Keratinocyte (primary cell): ENCODE measurements around the gene ACBD6. TPM values are rescaled to one million over a fixed set of nuclear protein-coding genes. Genes with fewer than 3 reads are reported as not detected.

Experiments used
- DNase-seq: peaks from one replicate; pipeline ENCODE4 v3.0.0-alpha.2; 2011; ENCODE audit warnings: low read depth, missing footprints, low spot score
- FAIRE-seq: peaks from 2 replicates; lab custom pipeline; 2011; peaks lifted over from hg19 to GRCh38; lab: Jason Lieb, UNC
- H2AFZ ChIP-seq: 2 replicates; pipeline ENCODE4 v1.6.0; 2012; ENCODE audit warnings: low read length, control low read depth, inconsistent platforms; ENCODE audit not compliant: control insufficient read depth
- H3K27ac ChIP-seq: 2 replicates; pipeline ENCODE4 v1.5.1; 2011; ENCODE audit warnings: low read length; ENCODE audit not compliant: control insufficient read depth, insufficient read depth
- H3K27me3 ChIP-seq: 3 replicates; pipeline ENCODE4 v1.6.0; 2011; ENCODE audit warnings: low read length; ENCODE audit not compliant: control insufficient read depth, insufficient read depth; ENCODE audit errors: extremely low read depth
- H3K36me3 ChIP-seq, 2 experiments: 2 replicates in 1 of 2; 3 replicates in 1 of 2; pipeline ENCODE4 v1.5.1; 2011; ENCODE audit warnings: low read length in 2 of 2, mild to moderate bottlenecking in 1 of 2; ENCODE audit not compliant: control insufficient read depth in 2 of 2, insufficient read depth in 2 of 2; ENCODE audit errors: extremely low read depth in 1 of 2
- H3K4me1 ChIP-seq: 3 replicates; pipeline ENCODE4 v1.5.1; 2011; ENCODE audit warnings: low read length; ENCODE audit not compliant: control insufficient read depth, insufficient read depth; ENCODE audit errors: extremely low read depth
- H3K4me2 ChIP-seq: 3 replicates; pipeline ENCODE4 v1.6.0; 2011; ENCODE audit warnings: low read depth, low read length; ENCODE audit not compliant: control insufficient read depth, insufficient read depth; ENCODE audit errors: extremely low read depth
- H3K4me3 ChIP-seq, 3 experiments: fragments of 200-600 bp in 1 of 3; sonication (generic) in 1 of 3; 2 replicates in 2 of 3; 3 replicates in 1 of 3; pipeline ENCODE4 v1.5.1; 2011 to 2016; ENCODE audit warnings: low read length in 3 of 3, mild to moderate bottlenecking in 3 of 3, control low read depth in 2 of 3, inconsistent platforms in 1 of 3, low read depth in 1 of 3, mixed read lengths in 1 of 3, mixed run types in 1 of 3, moderate library complexity in 1 of 3; ENCODE audit not compliant: control insufficient read depth in 2 of 3, insufficient read depth in 2 of 3; ENCODE audit errors: extremely low read depth in 1 of 3
- H3K79me2 ChIP-seq: 2 replicates; pipeline ENCODE4 v1.6.0; 2012; ENCODE audit warnings: low read length; ENCODE audit not compliant: control insufficient read depth, insufficient read depth
- H3K9ac ChIP-seq: 3 replicates; pipeline ENCODE4 v1.6.0; 2011; ENCODE audit warnings: low read length; ENCODE audit not compliant: control insufficient read depth, insufficient read depth; ENCODE audit errors: extremely low read depth
- H3K9me1 ChIP-seq: 3 replicates; pipeline ENCODE4 v1.6.0; 2011; ENCODE audit warnings: low read length; ENCODE audit not compliant: control insufficient read depth, insufficient read depth; ENCODE audit errors: extremely low read depth
- H3K9me3 ChIP-seq: 2 replicates; pipeline ENCODE4 v1.5.1; 2012; ENCODE audit warnings: low read depth, low read length; ENCODE audit not compliant: control insufficient read depth
- H4K20me1 ChIP-seq: 3 replicates; pipeline ENCODE4 v1.6.0; 2011; ENCODE audit warnings: low read length; ENCODE audit not compliant: control insufficient read depth, insufficient read depth; ENCODE audit errors: extremely low read depth
- CTCF ChIP-seq, 3 experiments: IDR thresholded peaks in 1 of 3; conservative IDR thresholded peaks in 1 of 3; optimal IDR thresholded peaks in 1 of 3; 2 replicates in 2 of 3; 3 replicates in 1 of 3; pipeline versions ENCODE3 to v1.5.1; 2011; ENCODE audit warnings: low read length in 3 of 3, mild to moderate bottlenecking in 3 of 3, moderate library complexity in 2 of 3, control low read depth in 1 of 3, inconsistent platforms in 1 of 3; ENCODE audit not compliant: insufficient read depth in 2 of 3; ENCODE audit errors: extremely low read depth in 1 of 3
- EZH2 ChIP-seq: IDR thresholded peaks from one replicate; pipeline ENCODE4 v1.6.1; 2012; ENCODE audit warnings: inconsistent platforms, mild to moderate bottlenecking, low read length, moderate library complexity
- dilution Hi-C: fragments of 300-500 bp; cut with MboI; formaldehyde crosslinking; loops from one replicate; pipeline ENCODE4 v1.7.0; 2020; ENCODE audit warnings: low sequenced_read_pairs; ENCODE audit not compliant: extremely low pct_ligation_motif_present
- polyA plus RNA-seq, 5 experiments: library from polyadenylated mRNA; depleted of rRNA in 3 of 5; stranded (reverse) in 3 of 5; stranded (forward) in 1 of 5; unstranded in 1 of 5; fragments of >200 nt; gene quantifications; 1 replicate in 1 of 5; 2 replicates in 3 of 5; 3 replicates in 1 of 5; pipeline versions ENCODE4 v1.2.1 to v1.2.3, GENCODE V29; 2011 to 2012; ENCODE audit warnings: missing spikeins in 2 of 5, low read depth in 1 of 5, low replicate concordance in 1 of 5

ACBD6 gene
- polyA plus RNA-seq, 1 donor (not counting 4 experiments of a cell fraction or from before 2014, with no cell fraction given): 47.5 TPM

DNA sequence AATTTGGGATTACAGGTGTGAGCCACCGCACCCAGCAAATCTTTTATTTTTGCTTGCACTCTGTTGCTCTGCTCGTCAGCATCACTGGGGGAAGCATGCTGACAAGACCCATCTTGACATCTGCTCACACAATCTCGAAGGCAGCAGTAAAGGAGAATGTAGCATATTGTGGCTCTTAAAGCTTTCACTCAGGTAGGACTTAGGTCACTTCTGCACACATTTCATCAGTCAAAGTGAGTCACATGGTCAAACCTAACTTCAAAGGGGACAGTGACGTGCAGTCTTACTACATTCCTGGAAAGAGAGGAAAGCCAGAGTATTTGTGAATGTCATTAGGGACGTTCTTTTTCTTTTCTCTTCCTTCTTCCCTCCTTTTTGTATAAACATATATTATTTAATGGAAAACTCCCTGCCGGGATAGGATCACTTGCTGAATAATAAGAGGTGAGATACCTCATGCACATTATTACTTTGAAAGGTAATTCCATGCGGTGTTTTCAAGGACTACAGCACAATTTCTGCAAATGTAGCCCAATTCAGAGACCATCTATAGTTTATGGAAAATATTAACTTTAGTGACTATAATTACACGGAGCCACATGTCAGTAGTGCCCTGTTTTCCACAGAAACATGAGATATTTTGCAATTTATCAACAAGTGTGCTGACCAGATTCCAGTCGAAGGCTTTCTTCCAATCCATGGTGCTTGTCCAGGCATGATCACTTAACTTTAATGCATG is 19.3 kb upstream of the ACBD6 start:
- peak overlapping the region; percentile 67 for H2AFZ ChIP-seq
- no peaks in the 10 kb centered on the region for H4K20me1 ChIP-seq
- FAIRE-seq (peak; percentile 46), DNase-seq (no peak)
- no peak for TF ChIP-seq EZH2
- peak overlapping the region; percentile 68 for H3K27ac ChIP-seq
- peak overlapping the region; percentile 24 for H3K9ac ChIP-seq
- no peaks in the 10 kb centered on the region for H3K27me3 ChIP-seq
- peak overlapping the region in 1 of 3 experiments; percentile 29 for H3K4me3 ChIP-seq
- H3K36me3 ChIP-seq: no peaks in the 10 kb centered on the region
- no peaks in the 10 kb centered on the region for H3K9me3 ChIP-seq
- no peaks in the 10 kb centered on the region for H3K9me1 ChIP-seq
- H3K79me2 ChIP-seq: no peaks in the 10 kb centered on the region
- peak overlapping the region; percentile 74 for H3K4me2 ChIP-seq
- H3K4me1 ChIP-seq: peaks cover 23% of the 10 kb centered on the region
- dilution Hi-C loops: loop anchor here (25.0 kb wide), 1 partner anchor 341 kb away; no protein-coding TSS in a partner anchor

DNA sequence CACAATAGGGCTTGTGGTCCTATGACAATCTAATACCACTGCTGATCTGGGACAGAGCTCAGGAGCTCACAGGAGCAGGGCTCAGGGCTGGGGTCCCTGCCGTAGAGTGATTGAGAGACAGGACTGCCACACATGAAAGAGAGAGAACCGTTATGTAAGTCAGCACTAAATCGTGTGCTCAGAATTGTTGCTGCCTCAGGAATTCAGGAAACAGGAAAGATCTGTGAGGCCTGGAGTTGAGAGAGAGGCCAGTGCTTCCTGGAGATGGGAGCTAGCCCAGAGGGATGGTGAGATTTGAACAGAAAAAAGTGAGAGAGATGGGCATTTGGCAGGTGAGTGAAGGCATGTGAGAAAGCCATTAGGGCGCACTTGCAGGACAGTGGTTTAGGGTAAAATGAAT is 17.5 kb upstream of the ACBD6 start:
- H3K27me3 ChIP-seq: no peaks in the 10 kb centered on the region
- no peaks in the 10 kb centered on the region for H3K9me1 ChIP-seq
- no peaks in the 10 kb centered on the region for H3K36me3 ChIP-seq
- FAIRE-seq (no peak), DNase-seq (no peak)
- peaks cover 29% of the 10 kb centered on the region for H3K4me1 ChIP-seq
- dilution Hi-C loops: loop anchor here (25.0 kb wide), 1 partner anchor 342 kb away; no protein-coding TSS in a partner anchor
- no peak overlapping the region for H3K4me2 ChIP-seq
- no peaks in the 10 kb centered on the region for H3K79me2 ChIP-seq
- H3K4me3 ChIP-seq: no peak overlapping the region
- H3K27ac ChIP-seq: no peak overlapping the region
- peak overlapping the region; percentile 34 for H2AFZ ChIP-seq
- no peak overlapping the region for H3K9ac ChIP-seq
- TF ChIP-seq EZH2 (no peak), CTCF (optimal IDR thresholded peaks at IDR 0.05 in 1 of 3, IDR thresholded peaks at IDR 0.05 in 1 of 3, conservative IDR thresholded peaks at IDR 0.05 in 1 of 3; ENCODE audit: extremely low read depth in 1 of 3, insufficient read depth in 2 of 3, low read length in 3 of 3) (no peak)
- no peaks in the 10 kb centered on the region for H3K9me3 ChIP-seq
- no peaks in the 10 kb centered on the region for H4K20me1 ChIP-seq
